Smooth muscle cell (in vitro differentiated cells): Measurements from ENCODE around the gene FASN. TPM values are rescaled to one million over a fixed set of nuclear protein-coding genes. Genes with fewer than 3 reads are reported as not detected.

Experiments
- DNase-seq: peaks from one replicate; lab custom pipeline; 2025; ENCODE audit not compliant: unreplicated experiment; lab: John Stamatoyannopoulos, UW
- H2AFZ ChIP-seq: fragments of 200-600 bp; sonication (generic); 2 replicates; pipeline ENCODE4 v1.6.0; 2016; ENCODE audit warnings: antibody characterized with exemption, low read depth, mild to moderate bottlenecking
- H3F3A ChIP-seq: fragments of 200-600 bp; sonication (generic); 2 replicates; pipeline ENCODE4 v1.6.0; 2017; ENCODE audit warnings: antibody characterized with exemption, low read depth
- H3K27ac ChIP-seq: fragments of 200-600 bp; sonication (generic); 2 replicates; pipeline ENCODE4 v1.5.1; 2016; ENCODE audit warnings: low read depth, mild to moderate bottlenecking
- H3K27me3 ChIP-seq: fragments of 200-600 bp; sonication (generic); 2 replicates; pipeline ENCODE4 v1.6.1; 2016; ENCODE audit warnings: low read depth, mild to moderate bottlenecking
- H3K36me3 ChIP-seq: fragments of 200-600 bp; sonication (generic); 2 replicates; pipeline ENCODE4 v1.5.1; 2016; ENCODE audit warnings: low read depth
- H3K4me1 ChIP-seq: fragments of 200-600 bp; sonication (generic); 2 replicates; pipeline ENCODE4 v1.5.1; 2016; ENCODE audit warnings: low read depth
- H3K4me2 ChIP-seq: fragments of 200-600 bp; sonication (generic); 2 replicates; pipeline ENCODE4 v1.6.0; 2016; ENCODE audit warnings: mild to moderate bottlenecking
- H3K4me3 ChIP-seq: fragments of 200-600 bp; sonication (generic); 2 replicates; pipeline ENCODE4 v1.5.1; 2016; ENCODE audit warnings: mild to moderate bottlenecking
- H3K79me2 ChIP-seq: fragments of 200-600 bp; sonication (generic); 2 replicates; pipeline ENCODE4 v1.6.0; 2016; ENCODE audit warnings: low read depth, mild to moderate bottlenecking
- H3K9ac ChIP-seq: fragments of 200-600 bp; sonication (generic); 2 replicates; pipeline ENCODE4 v1.6.0; 2016; ENCODE audit warnings: low read depth
- H3K9me3 ChIP-seq: fragments of 200-600 bp; sonication (generic); replicated peaks from 2 replicates; pipeline ENCODE4 v1.5.1; 2016; ENCODE audit warnings: low read depth
- H4K20me1 ChIP-seq: fragments of 200-600 bp; sonication (generic); 2 replicates; pipeline ENCODE4 v1.6.0; 2016; ENCODE audit warnings: low read depth
- WGBS: methylation state at CpG from one replicate; pipeline ENCODE4 v1.1.7; 2016; ENCODE audit warnings: low lambda C conversion rate; 5-methylcytosine and 5-hydroxymethylcytosine counted together
- polyA plus RNA-seq: library from polyadenylated mRNA; unstranded; fragments of >200 nt; fragmentation: Nextera tagmentation; extraction: Ambion mirVana; gene quantifications from 2 replicates; pipeline ENCODE4 v1.2.1, GENCODE V29; 2016
- total RNA-seq: library from RNA; depleted of rRNA; stranded (reverse); fragments of >200 nt; gene quantifications from 2 replicates; pipeline ENCODE4 v1.2.3, GENCODE V29; 2014
- TF ChIP-seq, protein P1 (sequence below): fragments of 200-600 bp; sonication (generic); IDR thresholded peaks from 2 replicates; pipeline ENCODE4 v1.5.1; 2017; ENCODE audit warnings: borderline replicate concordance, mild to moderate bottlenecking, antibody characterized with exemption; ENCODE audit not compliant: insufficient read depth, poor library complexity, severe bottlenecking

The FASN gene
- total and polyA plus RNA-seq, 2 experiments from 2014 or later = 46.6 to 49.3 TPM

DNA sequence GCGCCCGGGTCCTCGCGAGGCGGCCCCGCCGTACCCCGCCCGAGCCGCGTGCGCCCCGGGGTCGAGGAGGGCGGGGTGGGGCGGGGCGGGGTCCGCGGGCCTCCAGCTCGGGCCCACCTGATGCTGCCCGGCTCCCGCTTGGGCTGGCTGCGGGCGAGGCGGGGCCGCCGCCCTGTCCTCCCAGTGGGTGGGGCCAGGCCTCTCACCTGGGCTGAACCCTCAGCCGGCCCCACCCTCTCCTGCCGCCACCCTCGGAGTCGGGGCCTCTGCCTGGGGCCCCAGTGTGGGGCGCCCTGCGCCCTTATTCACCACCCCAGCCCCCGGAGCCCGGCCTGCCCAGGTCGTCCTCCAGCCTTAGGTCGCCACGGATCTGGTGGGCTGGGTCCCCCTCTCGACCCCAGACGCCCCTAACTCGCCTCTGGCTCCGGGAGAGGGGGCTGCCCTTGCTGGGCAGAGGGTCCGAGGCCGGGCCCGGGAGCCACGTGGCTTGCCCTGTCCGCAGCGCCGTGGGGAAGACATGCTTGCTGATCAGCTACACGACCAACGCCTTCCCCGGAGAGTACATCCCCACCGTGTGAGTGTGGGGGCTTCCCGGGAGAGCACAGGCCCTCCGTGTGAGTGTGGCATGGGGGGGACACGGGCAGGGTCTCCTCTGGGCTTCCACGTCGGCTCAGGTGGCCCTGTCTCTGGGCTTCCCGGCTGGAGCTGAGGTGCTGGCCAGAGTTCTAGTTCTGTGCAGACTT is 66.0 kb downstream of the FASN start:
- peaks cover 6% of the 10 kb centered on the region for H3F3A ChIP-seq
- 12% methylated on average over 28 of the region's 59 CpGs for WGBS
- H3K9me3 ChIP-seq = no peaks in the 10 kb centered on the region
- peak overlapping the region; percentile 96 for H3K4me2 ChIP-seq
- H4K20me1 ChIP-seq = no peaks in the 10 kb centered on the region
- no peaks in the 10 kb centered on the region for H3K79me2 ChIP-seq
- H3K4me1 ChIP-seq = peaks cover 6% of the 10 kb centered on the region
- H3K27ac ChIP-seq = no peak overlapping the region
- peak overlapping the region; percentile 54 for H3K4me3 ChIP-seq
- DNase-seq = no peak
- no peaks in the 10 kb centered on the region for H3K36me3 ChIP-seq
- TF ChIP-seq, protein P1, sequence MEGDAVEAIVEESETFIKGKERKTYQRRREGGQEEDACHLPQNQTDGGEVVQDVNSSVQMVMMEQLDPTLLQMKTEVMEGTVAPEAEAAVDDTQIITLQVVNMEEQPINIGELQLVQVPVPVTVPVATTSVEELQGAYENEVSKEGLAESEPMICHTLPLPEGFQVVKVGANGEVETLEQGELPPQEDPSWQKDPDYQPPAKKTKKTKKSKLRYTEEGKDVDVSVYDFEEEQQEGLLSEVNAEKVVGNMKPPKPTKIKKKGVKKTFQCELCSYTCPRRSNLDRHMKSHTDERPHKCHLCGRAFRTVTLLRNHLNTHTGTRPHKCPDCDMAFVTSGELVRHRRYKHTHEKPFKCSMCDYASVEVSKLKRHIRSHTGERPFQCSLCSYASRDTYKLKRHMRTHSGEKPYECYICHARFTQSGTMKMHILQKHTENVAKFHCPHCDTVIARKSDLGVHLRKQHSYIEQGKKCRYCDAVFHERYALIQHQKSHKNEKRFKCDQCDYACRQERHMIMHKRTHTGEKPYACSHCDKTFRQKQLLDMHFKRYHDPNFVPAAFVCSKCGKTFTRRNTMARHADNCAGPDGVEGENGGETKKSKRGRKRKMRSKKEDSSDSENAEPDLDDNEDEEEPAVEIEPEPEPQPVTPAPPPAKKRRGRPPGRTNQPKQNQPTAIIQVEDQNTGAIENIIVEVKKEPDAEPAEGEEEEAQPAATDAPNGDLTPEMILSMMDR = no peak
- no peak overlapping the region for H3K9ac ChIP-seq
- no peak overlapping the region for H2AFZ ChIP-seq
- no peaks in the 10 kb centered on the region for H3K27me3 ChIP-seq

DNA sequence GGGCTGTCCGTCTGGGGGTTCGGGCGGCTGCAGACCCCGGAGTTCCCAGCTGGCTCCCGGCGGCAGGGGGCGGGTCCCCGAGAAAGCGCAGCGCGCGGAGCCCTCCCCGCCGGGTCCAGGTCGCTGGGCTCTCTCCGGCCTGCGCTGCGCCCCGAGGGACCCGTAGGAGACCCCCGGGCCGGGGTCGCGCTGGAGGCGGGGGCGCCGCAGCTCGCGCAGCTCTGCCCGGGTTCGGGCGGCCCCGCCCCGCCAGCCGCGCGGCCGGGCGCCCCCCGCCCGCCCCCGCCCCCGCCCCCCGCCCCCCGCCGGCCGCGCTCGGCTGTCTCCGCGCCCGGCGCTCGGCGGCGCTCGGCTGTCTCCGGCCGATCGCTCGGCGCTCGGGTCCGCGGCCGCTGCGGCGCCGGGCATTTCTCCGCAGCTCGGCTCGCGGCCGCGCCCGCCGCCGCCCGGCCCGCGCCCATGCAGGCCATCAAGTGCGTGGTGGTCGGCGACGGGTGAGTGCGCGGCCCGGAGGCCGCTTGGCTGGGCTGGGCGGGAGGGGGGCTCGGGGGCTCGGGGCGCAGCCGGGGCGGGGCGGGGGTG is 66.6 kb downstream of the FASN start, which contains the start of gene RAC3:
TSS of gene RAC3 (plus strand) at position 376 of the 582 bp plus-strand sequence. CDS start at position 460, 84 bp downstream.
- WGBS = 3% methylated on average over 34 of the region's 96 CpGs
- DNase-seq = no peak
- no peak within 1 kb of the TSS for H3K27ac ChIP-seq

DNA sequence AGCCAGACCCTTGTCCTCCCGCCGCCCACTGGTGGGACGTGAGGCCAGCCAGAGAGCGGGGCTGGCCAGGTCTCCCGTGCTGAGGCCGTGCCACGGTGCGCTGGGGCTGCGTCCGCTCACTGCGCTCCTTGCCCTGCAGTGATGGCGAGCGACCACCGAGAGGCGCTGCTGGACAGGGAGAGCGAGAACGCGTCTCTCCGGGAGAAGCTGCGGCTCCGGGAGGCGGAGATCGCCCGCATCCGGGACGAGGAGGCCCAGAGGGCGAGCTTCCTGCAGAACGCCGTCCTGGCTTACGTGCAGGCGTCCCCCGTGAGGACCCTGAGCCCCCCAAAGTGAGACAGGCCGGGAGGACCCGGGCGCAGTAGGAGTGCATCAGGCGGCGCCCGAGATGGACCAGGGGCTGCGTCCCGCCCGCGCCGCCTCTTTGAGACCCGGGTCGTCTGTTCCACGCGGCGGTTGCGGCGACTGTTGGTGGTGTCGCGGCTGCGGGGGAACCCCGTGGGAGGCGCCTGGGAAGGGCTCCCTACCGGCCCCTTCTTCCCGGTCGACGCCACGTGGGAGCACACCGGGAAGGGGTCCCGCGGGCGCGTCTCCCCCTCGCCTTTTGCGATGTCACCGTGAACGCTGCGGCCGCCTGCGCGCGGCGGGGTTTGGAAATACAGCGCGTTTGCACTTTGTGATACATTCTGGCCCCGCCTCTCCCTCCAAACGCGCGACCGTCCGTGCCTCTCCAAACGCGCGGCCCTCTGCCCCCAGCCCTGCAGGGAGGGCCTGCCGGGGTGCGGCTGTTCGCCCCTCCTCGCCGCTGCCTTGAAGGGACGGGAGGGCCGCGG is 67.3 kb downstream of the FASN start:
- Histone ChIP-seq H2AFZ (peak overlapping the region; percentile 23), H3K36me3 (no peaks in the 10 kb centered on the region), H3K79me2 (no peaks in the 10 kb centered on the region), H4K20me1 (no peaks in the 10 kb centered on the region), H3F3A (peaks cover 6% of the 10 kb centered on the region), H3K27ac (no peak overlapping the region), H3K4me1 (no peaks in the 10 kb centered on the region), H3K9ac (no peak overlapping the region), H3K4me3 (peak overlapping the region; percentile 79), H3K9me3 (no peaks in the 10 kb centered on the region), H3K4me2 (peak overlapping the region; percentile 98), H3K27me3 (no peaks in the 10 kb centered on the region)
- TF ChIP-seq, protein P1 = peak; percentile 90
- WGBS = under 1% methylated on average over 84 of the region's 94 CpGs
- DNase-seq = peak; percentile 73

More for the DNA sequence above, 66.6 kb downstream of the FASN start, which contains the start of gene RAC3:
- no peaks in the 10 kb centered on the region for H3K4me1 ChIP-seq
- peak within 1 kb of the TSS; percentile 98 for H3K4me2 ChIP-seq
- peaks cover 6% of the 10 kb centered on the region for H3F3A ChIP-seq
- H3K9ac ChIP-seq = no peak within 1 kb of the TSS
- H3K9me3 ChIP-seq = no peaks in the 10 kb centered on the region
- H3K79me2 ChIP-seq = no peaks in the 10 kb centered on the region
- TF ChIP-seq, protein P1 = no peak
- H4K20me1 ChIP-seq = no peaks in the 10 kb centered on the region
- H3K27me3 ChIP-seq = no peaks in the 10 kb centered on the region
- H2AFZ ChIP-seq = peak within 1 kb of the TSS; percentile 23
- H3K36me3 ChIP-seq = no peaks in the 10 kb centered on the region
- peak within 1 kb of the TSS; percentile 79 for H3K4me3 ChIP-seq
